Measurements from ENCODE around the gene BRK1.

- TF ChIP-seq POLR2A (IDR thresholded peaks at IDR 0.05; ENCODE audit: low read depth, low read length), result no peak
- no peak for TF ChIP-seq TAF1 (IDR thresholded peaks at IDR 0.05; ENCODE audit: borderline replicate concordance, low read depth, low read length)
- TF ChIP-seq POLR2AphosphoS5 (IDR thresholded peaks at IDR 0.05; ENCODE audit: low read depth, low read length), result no peak
These were observed 7.2 kb downstream of the BRK1 start for GRCh38 chr3:10122724-10123123.

Data from GM12892 (cell line).